H1 (cell line): ENCODE data around the gene OXLD1. TPM values are rescaled to one million over a fixed set of nuclear protein-coding genes. Genes with fewer than 3 reads are reported as not detected.

Source experiments
- CTCF ChIA-PET: fragments of 300-600 bp; sonication (Branson Sonifier 250); formaldehyde crosslinking; loops from one replicate; lab custom pipeline; 2021; ENCODE audit not compliant: partially characterized antibody; lab: Charles Lee
- POLR2A ChIA-PET: fragments of 300-600 bp; sonication (Branson Sonifier 250); formaldehyde crosslinking; loops from one replicate; lab custom pipeline; 2021; ENCODE audit warnings: inconsistent platforms; ENCODE audit not compliant: partially characterized antibody; lab: Charles Lee
- DNase-seq, 2 experiments: peaks; one replicate each; pipeline versions ENCODE4 v3.0.0 to v3.0.0-alpha.2; 2010 to 2022; ENCODE audit warnings: low spot score in 2 of 2, low read depth in 1 of 2, mixed read lengths in 1 of 2
- FAIRE-seq: peaks from 2 replicates; lab custom pipeline; 2011; peaks lifted over from hg19 to GRCh38; lab: Jason Lieb, UNC
- H2AFZ ChIP-seq: 2 replicates; pipeline ENCODE4 v1.8.1; 2012; ENCODE audit warnings: low read length, inconsistent platforms
- H2AK5ac ChIP-seq: 2 replicates; pipeline ENCODE4 v1.6.1; 2013; ENCODE audit warnings: low read depth, low read length
- H2BK120ac ChIP-seq: replicated peaks from 2 replicates; pipeline ENCODE3; 2013; ENCODE audit warnings: low read depth, low read length, inconsistent platforms
- H2BK12ac ChIP-seq: 2 replicates; pipeline ENCODE4 v1.6.1; 2013; ENCODE audit warnings: low read depth, low read length
- H2BK15ac ChIP-seq: 2 replicates; pipeline ENCODE4 v1.6.1; 2013; ENCODE audit warnings: low read length
- H2BK20ac ChIP-seq: 2 replicates; pipeline ENCODE4 v1.6.1; 2013; ENCODE audit warnings: low read length
- H2BK5ac ChIP-seq: 2 replicates; pipeline ENCODE4 v1.6.1; 2013; ENCODE audit warnings: low read depth, low read length
- H3K14ac ChIP-seq: 2 replicates; pipeline ENCODE4 v1.6.1; 2013; ENCODE audit warnings: inconsistent platforms; ENCODE audit not compliant: insufficient read length
- H3K18ac ChIP-seq: 2 replicates; pipeline ENCODE4 v1.6.1; 2013; ENCODE audit warnings: low read length; ENCODE audit errors: extremely low read depth
- H3K23ac ChIP-seq: 2 replicates; pipeline ENCODE4 v1.6.1; 2013; ENCODE audit warnings: inconsistent platforms; ENCODE audit not compliant: insufficient read length
- H3K23me2 ChIP-seq: 2 replicates; pipeline ENCODE4 v1.6.1; 2013; ENCODE audit warnings: low read depth, low read length
- H3K27ac ChIP-seq: 2 replicates; pipeline ENCODE4 v1.6.1; 2011; ENCODE audit warnings: low read depth, low read length, inconsistent platforms
- H3K27me3 ChIP-seq, 4 experiments: replicated peaks in 1 of 4; 1 replicate in 1 of 4; 2 replicates in 3 of 4; pipeline versions ENCODE4 v1.6.1 to v1.8.1; 2011 to 2013; ENCODE audit warnings: low read length in 3 of 4, mild to moderate bottlenecking in 3 of 4, inconsistent platforms in 2 of 4, mixed read lengths in 2 of 4, moderate library complexity in 1 of 4; ENCODE audit not compliant: control insufficient read depth in 3 of 4, insufficient read depth in 3 of 4; ENCODE audit errors: extremely low read depth in 1 of 4
- H3K36me3 ChIP-seq, 4 experiments: 2 replicates each; pipeline versions ENCODE4 v1.6.1 to v1.8.1; 2011 to 2013; ENCODE audit warnings: mild to moderate bottlenecking in 4 of 4, low read length in 3 of 4, moderate library complexity in 2 of 4, control low read depth in 1 of 4, inconsistent platforms in 1 of 4; ENCODE audit not compliant: insufficient read depth in 4 of 4, control insufficient read depth in 2 of 4
- H3K4ac ChIP-seq: replicated peaks from 2 replicates; pipeline ENCODE3; 2013; ENCODE audit warnings: low read length, low read depth, mixed read lengths, inconsistent platforms; ENCODE audit not compliant: insufficient read length
- H3K4me1 ChIP-seq, 4 experiments: replicated peaks in 1 of 4; 1 replicate in 1 of 4; 2 replicates in 3 of 4; pipeline versions ENCODE4 v1.6.1 to v1.8.1; 2011 to 2013; ENCODE audit warnings: low read length in 3 of 4, inconsistent platforms in 2 of 4, mixed read lengths in 1 of 4; ENCODE audit not compliant: insufficient read depth in 4 of 4, control insufficient read depth in 3 of 4
- H3K4me2 ChIP-seq, 2 experiments: 2 replicates each; pipeline versions ENCODE4 v1.6.1 to v1.8.1; 2011 to 2013; ENCODE audit warnings: low read depth in 2 of 2, low read length in 2 of 2, control low read depth in 1 of 2, inconsistent platforms in 1 of 2, mild to moderate bottlenecking in 1 of 2; ENCODE audit not compliant: insufficient read depth in 1 of 2
- H3K4me3 ChIP-seq, 4 experiments: fragments of 200-600, 300-600 bp in 1 of 4; sonication (generic), shearing (Covaris generic), sonication (Bioruptor Twin) in 1 of 4; 2 replicates each; pipeline versions ENCODE4 v1.5.1 to v1.8.1; 2011 to 2016; ENCODE audit warnings: low read length in 4 of 4, low read depth in 3 of 4, control low read depth in 2 of 4, inconsistent platforms in 2 of 4, mild to moderate bottlenecking in 2 of 4, mixed read lengths in 1 of 4, moderate library complexity in 1 of 4; ENCODE audit not compliant: insufficient read depth in 2 of 4; ENCODE audit errors: extremely low read depth in 1 of 4
- H3K56ac ChIP-seq: replicated peaks from 2 replicates; pipeline ENCODE3; 2013; ENCODE audit warnings: low read depth, mild to moderate bottlenecking, mixed read lengths, low read length, inconsistent platforms; ENCODE audit not compliant: insufficient read length
- H3K79me1 ChIP-seq: 2 replicates; pipeline ENCODE4 v1.6.1; 2013; ENCODE audit warnings: low read depth, low read length, control low read depth
- H3K79me2 ChIP-seq, 2 experiments: 2 replicates each; pipeline versions ENCODE4 v1.6.1 to v1.8.1; 2012 to 2013; ENCODE audit warnings: low read length in 2 of 2, mild to moderate bottlenecking in 2 of 2, inconsistent platforms in 1 of 2; ENCODE audit not compliant: insufficient read depth in 2 of 2, control insufficient read depth in 1 of 2
- H3K9ac ChIP-seq, 4 experiments: replicated peaks in 1 of 4; 1 replicate in 1 of 4; 2 replicates in 3 of 4; pipeline versions ENCODE4 v1.6.1 to v1.8.1; 2011 to 2013; ENCODE audit warnings: low read depth in 3 of 4, low read length in 3 of 4, control low read depth in 2 of 4, mild to moderate bottlenecking in 2 of 4, moderate library complexity in 2 of 4, inconsistent platforms in 1 of 4; ENCODE audit errors: extremely low read depth in 1 of 4
- H3K9me3 ChIP-seq, 2 experiments: 2 replicates each; pipeline versions ENCODE4 v1.6.1 to v1.8.1; 2012 to 2013; ENCODE audit warnings: mild to moderate bottlenecking in 2 of 2, moderate library complexity in 2 of 2, control low read depth in 1 of 2, inconsistent platforms in 1 of 2, low read depth in 1 of 2, low read length in 1 of 2, mixed read lengths in 1 of 2; ENCODE audit not compliant: insufficient read depth in 2 of 2
- H4K20me1 ChIP-seq, 2 experiments: replicated peaks in 1 of 2; 2 replicates each; pipeline versions ENCODE3 to v1.8.1; 2011 to 2013; ENCODE audit warnings: inconsistent platforms in 2 of 2, low read length in 2 of 2, mild to moderate bottlenecking in 1 of 2; ENCODE audit not compliant: insufficient read depth in 2 of 2, control insufficient read depth in 1 of 2
- H4K5ac ChIP-seq: 2 replicates; pipeline ENCODE4 v1.6.1; 2013; ENCODE audit warnings: low read length, low read depth, mixed read lengths, inconsistent platforms; ENCODE audit not compliant: insufficient read length
- H4K8ac ChIP-seq: 2 replicates; pipeline ENCODE4 v1.8.0; 2013; ENCODE audit warnings: mild to moderate bottlenecking, moderate library complexity, low read length, inconsistent platforms; ENCODE audit not compliant: insufficient read depth; ENCODE audit errors: extremely low read depth
- H4K91ac ChIP-seq: replicated peaks from 2 replicates; pipeline ENCODE3; 2013; ENCODE audit warnings: low read length, mixed read lengths, inconsistent platforms; ENCODE audit not compliant: insufficient read length
- CREB1 ChIP-seq: IDR thresholded peaks from 2 replicates; pipeline ENCODE4 v1.6.1; 2012; ENCODE audit warnings: inconsistent platforms
- CTBP2 ChIP-seq: IDR thresholded peaks from 2 replicates; pipeline ENCODE4 v1.7.0; 2011; ENCODE audit warnings: borderline replicate concordance, mild to moderate bottlenecking, moderate library complexity, mixed read lengths, low read length; ENCODE audit not compliant: insufficient read depth, insufficient read length
- EGR1 ChIP-seq: IDR thresholded peaks from 2 replicates; pipeline ENCODE4 v1.6.1; 2011; ENCODE audit warnings: low read depth, low read length, borderline replicate concordance
- EZH2 ChIP-seq: fragments of 200-600 bp; sonication (generic); IDR thresholded peaks from 2 replicates; pipeline ENCODE4 v1.7.1; 2012; ENCODE audit warnings: low read depth, mild to moderate bottlenecking, moderate library complexity, low read length, inconsistent platforms; ENCODE audit not compliant: severe bottlenecking
- FOSL1 ChIP-seq: IDR thresholded peaks from 2 replicates; pipeline ENCODE4 v1.6.1; 2011; ENCODE audit warnings: mild to moderate bottlenecking, low read depth, low read length, moderate library complexity; ENCODE audit not compliant: insufficient read depth
- GTF2F1 ChIP-seq: IDR thresholded peaks from 2 replicates; pipeline ENCODE4 v1.6.1; 2012; ENCODE audit warnings: low read depth, low read length, improper control_type of control experiment, borderline replicate concordance
- JUND ChIP-seq: IDR thresholded peaks from 2 replicates; pipeline ENCODE4 v1.6.1; 2011; ENCODE audit warnings: mild to moderate bottlenecking, improper control_type of control experiment, low read length
- POLR2AphosphoS5 ChIP-seq: IDR thresholded peaks from 2 replicates; pipeline ENCODE4 v1.6.1; 2011; ENCODE audit warnings: low read depth, low read length
- RBBP5 ChIP-seq: IDR thresholded peaks from 2 replicates; pipeline ENCODE4 v1.7.1; 2012; ENCODE audit warnings: low read depth, mild to moderate bottlenecking, inconsistent platforms, low read length, moderate library complexity, borderline replicate concordance
- RXRA ChIP-seq: IDR thresholded peaks from 2 replicates; pipeline ENCODE4 v1.6.1; 2011; ENCODE audit warnings: low read depth, mild to moderate bottlenecking, low read length, moderate library complexity; ENCODE audit not compliant: insufficient read depth
- SRF ChIP-seq: IDR thresholded peaks from 2 replicates; pipeline ENCODE4 v1.6.1; 2011; ENCODE audit warnings: mild to moderate bottlenecking, low read depth, low read length, moderate library complexity
- SUZ12 ChIP-seq: fragments of 200-600 bp; sonication (generic); IDR thresholded peaks from 2 replicates; pipeline ENCODE4 v1.6.1; 2012; ENCODE audit warnings: mild to moderate bottlenecking, inconsistent platforms, low read length, moderate library complexity, mixed read lengths
- TAF1 ChIP-seq: IDR thresholded peaks from 2 replicates; pipeline ENCODE4 v1.6.1; 2011; ENCODE audit warnings: mild to moderate bottlenecking, low read depth, low read length
- TBP ChIP-seq: IDR thresholded peaks from 2 replicates; pipeline ENCODE4 v1.6.1; 2011; ENCODE audit warnings: low read depth, low read length, improper control_type of control experiment
- TEAD4 ChIP-seq: IDR thresholded peaks from 2 replicates; pipeline ENCODE4 v1.6.1; 2012; ENCODE audit warnings: low read depth, low read length, inconsistent platforms, mixed read lengths
- WGBS, 2 experiments: shearing (Covaris generic) in 1 of 2; methylation state at CpG; one replicate each; pipeline versions ENCODE4 v1.1.6 to v1.1.7; 2013 to 2015; ENCODE audit warnings: low lambda C conversion rate in 2 of 2, mixed read lengths in 2 of 2, inconsistent platforms in 1 of 2, low coverage in 1 of 2, missing lambda C conversion rate in 1 of 2; ENCODE audit not compliant: insufficient replicate concordance in 2 of 2, insufficient coverage in 1 of 2, insufficient read length in 1 of 2; ENCODE audit errors: extremely low coverage in 1 of 2, missing lambda C conversion rate in 1 of 2; 5-methylcytosine and 5-hydroxymethylcytosine counted together
- polyA plus RNA-seq, 7 experiments: library from polyadenylated mRNA; depleted of rRNA in 3 of 7; stranded (reverse) in 5 of 7; unstranded in 2 of 7; fragments of >200 nt in 5 of 7; fragments of 200-250 nt in 2 of 7; gene quantifications; 1 replicate in 5 of 7; 2 replicates in 1 of 7; 4 replicates in 1 of 7; pipeline versions ENCODE4 v1.2.1 to v1.2.3, GENCODE V29; 2011 to 2013; ENCODE audit warnings: missing spikeins in 2 of 7, mixed read lengths in 2 of 7
- total RNA-seq: library from RNA; stranded (reverse); fragmentation: NEBNext Ultra II Directional; extraction: Animal tissue kit (Norgen Biotek cat#: 25700); gene quantifications from 2 replicates; pipeline ENCODE4 v1.2.1, GENCODE V29; 2021

The OXLD1 gene
- total and polyA plus RNA-seq, 2 of the 8 experiments (the other 6 are each of a cell fraction or from before 2014, with no cell fraction given) = 41.5 to 61.9 TPM

- Histone ChIP-seq H3K36me3 (peaks cover 2 to 51% (median 30%) of the 10 kb centered on the region in 4 experiments; a peak in 6 of 8 replicates), H3K18ac (no peak overlapping the region), H3K4ac (no peak overlapping the region), H3K27ac (no peak overlapping the region), H2BK20ac (no peak overlapping the region), H2AFZ (no peak overlapping the region), H3K27me3 (no peaks in the 10 kb centered on the region), H2BK15ac (no peak overlapping the region), H3K79me2 (no peaks in the 10 kb centered on the region), H3K4me1 (no peaks in the 10 kb centered on the region), H4K20me1 (peaks cover 3 to 9% of the 10 kb centered on the region in 2 experiments), H2BK5ac (no peak overlapping the region), H3K4me3 (no peak overlapping the region), H3K4me2 (no peak overlapping the region), H3K9me3 (no peaks in the 10 kb centered on the region), H4K8ac (no peak overlapping the region), H2BK12ac (no peak overlapping the region), H2BK120ac (no peak overlapping the region), H3K56ac (no peak overlapping the region), H3K79me1 (peaks cover 2% of the 10 kb centered on the region; the same call in 1 of the 2 replicates), H4K5ac (no peak overlapping the region), H3K23me2 (no peaks in the 10 kb centered on the region), H2AK5ac (no peak overlapping the region), H3K14ac (no peak overlapping the region), H3K23ac (no peak overlapping the region), H3K9ac (no peak overlapping the region), H4K91ac (no peak overlapping the region)
- WGBS, 2 experiments = 96% methylated on average over 6 of the region's 6 CpGs; no CpG with 5 or more reads in 1 of the 2 experiments
- DNase-seq (no peak), FAIRE-seq (no peak)
- ChIA-PET CTCF (interaction anchor here (0.6 to 2.0 kb wide), 6 partner anchors 14 to 397 kb away, joined by 3 to 5 read pairs (median 4); no protein-coding TSS in a partner anchor), POLR2A (interaction anchor here (0.6 to 28.4 kb wide), 7 partner anchors 13 to 29 kb away, joined by 3 to 436 read pairs (median 6); partner anchors contain the start of genes ARL16, CCDC137, HGS and MRPL12)
- TF ChIP-seq SRF (no peak), EZH2 (no peak), GTF2F1 (no peak), JUND (no peak), TAF1 (no peak), RBBP5 (no peak), RXRA (no peak), FOSL1 (no peak), POLR2AphosphoS5 (no peak), SUZ12 (no peak), CTBP2 (no peak), EGR1 (no peak), TBP (no peak), CREB1 (no peak), TEAD4 (no peak)
Measured at GRCh38 chr17:81695211-81695610, 28.8 kb upstream of the OXLD1 start.
